Measurements from ENCODE around the gene SBF2. TPM values are rescaled to one million over a fixed set of nuclear protein-coding genes. Genes with fewer than 3 reads are reported as not detected.

Gene SBF2
- total RNA-seq, 4 donors from 2014 or later = 20.6 to 48.6 (median 26.0) TPM

DNA sequence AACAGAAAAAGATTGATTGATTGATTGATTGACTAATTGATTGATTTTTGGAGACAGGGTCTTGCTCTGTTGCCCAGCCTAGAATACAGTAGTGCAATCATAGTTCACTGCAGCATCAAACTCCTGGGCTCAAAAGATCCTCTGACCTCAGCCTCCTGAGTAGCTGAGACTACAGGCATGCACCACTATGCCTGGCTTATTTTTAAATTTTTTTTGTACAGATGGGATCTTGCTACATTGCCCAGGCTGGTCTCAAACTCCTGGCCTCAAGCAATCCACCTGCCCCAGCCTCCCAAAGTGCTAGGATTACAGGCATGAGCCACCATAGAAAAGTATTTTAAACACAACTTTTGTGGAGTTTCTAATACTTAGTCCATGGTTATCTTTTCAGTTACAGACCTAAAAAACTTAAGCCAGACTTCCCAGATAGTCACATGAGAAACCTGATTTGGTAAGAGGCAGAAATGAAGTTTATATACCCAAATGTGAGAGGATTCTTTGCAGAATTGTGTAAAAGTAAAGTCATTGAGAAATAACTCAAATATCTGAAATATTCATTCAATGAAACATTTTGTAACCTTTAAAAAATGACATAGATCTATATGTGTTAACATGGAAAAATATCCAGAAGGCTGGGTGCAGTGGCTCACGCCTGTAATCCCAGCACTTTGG is 443.7 kb downstream of the SBF2 start:
- H3K27me3 ChIP-seq = no peaks in the 10 kb centered on the region
- 76 to 87% methylated on average over 1 of the region's 1 CpG for WGBS, 2 donors
- H3K4me1 ChIP-seq = no peaks in the 10 kb centered on the region
- TF ChIP-seq POLR2A (IDR thresholded peaks at IDR 0.05) = no peak
- TF ChIP-seq, protein P1, sequence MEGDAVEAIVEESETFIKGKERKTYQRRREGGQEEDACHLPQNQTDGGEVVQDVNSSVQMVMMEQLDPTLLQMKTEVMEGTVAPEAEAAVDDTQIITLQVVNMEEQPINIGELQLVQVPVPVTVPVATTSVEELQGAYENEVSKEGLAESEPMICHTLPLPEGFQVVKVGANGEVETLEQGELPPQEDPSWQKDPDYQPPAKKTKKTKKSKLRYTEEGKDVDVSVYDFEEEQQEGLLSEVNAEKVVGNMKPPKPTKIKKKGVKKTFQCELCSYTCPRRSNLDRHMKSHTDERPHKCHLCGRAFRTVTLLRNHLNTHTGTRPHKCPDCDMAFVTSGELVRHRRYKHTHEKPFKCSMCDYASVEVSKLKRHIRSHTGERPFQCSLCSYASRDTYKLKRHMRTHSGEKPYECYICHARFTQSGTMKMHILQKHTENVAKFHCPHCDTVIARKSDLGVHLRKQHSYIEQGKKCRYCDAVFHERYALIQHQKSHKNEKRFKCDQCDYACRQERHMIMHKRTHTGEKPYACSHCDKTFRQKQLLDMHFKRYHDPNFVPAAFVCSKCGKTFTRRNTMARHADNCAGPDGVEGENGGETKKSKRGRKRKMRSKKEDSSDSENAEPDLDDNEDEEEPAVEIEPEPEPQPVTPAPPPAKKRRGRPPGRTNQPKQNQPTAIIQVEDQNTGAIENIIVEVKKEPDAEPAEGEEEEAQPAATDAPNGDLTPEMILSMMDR (IDR thresholded peaks at IDR 0.05) = no peak
- no peak overlapping the region for H3K4me3 ChIP-seq
- H3K9me3 ChIP-seq = no peaks in the 10 kb centered on the region
- H3K36me3 ChIP-seq = peaks cover 0 to 89% (median 4%) of the 10 kb centered on the region in 3 donors
- no peak overlapping the region for H3K27ac ChIP-seq
- DNase-seq = no peak
- intact Hi-C loops (cut with DNase I) = no loop called here

DNA sequence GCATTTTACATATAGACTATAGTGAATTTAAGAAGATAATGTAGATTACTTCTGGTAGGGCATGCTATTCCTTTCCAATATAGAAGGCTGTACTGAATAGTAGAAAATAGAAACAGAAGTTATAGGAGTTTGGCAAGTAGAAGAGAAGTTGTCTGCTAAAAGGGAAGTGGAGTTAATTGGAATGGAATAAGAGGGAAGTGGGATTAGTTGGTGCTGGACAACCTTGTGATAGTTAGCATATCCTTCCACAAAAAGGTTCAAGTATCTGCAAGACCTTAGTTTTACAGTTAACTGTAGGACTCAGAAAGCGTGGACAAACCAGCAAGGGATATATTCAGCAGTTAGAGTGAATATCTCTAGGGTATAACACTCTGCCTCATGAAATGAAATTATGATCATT is 444.6 kb downstream of the SBF2 start:
- Histone ChIP-seq H3K27ac (no peak overlapping the region), H3K4me3 (no peak overlapping the region), H3K4me1 (no peaks in the 10 kb centered on the region), H3K27me3 (no peaks in the 10 kb centered on the region), H3K9me3 (no peaks in the 10 kb centered on the region), H3K36me3 (peaks cover 0 to 89% (median 4%) of the 10 kb centered on the region in 3 donors)
- intact Hi-C loops (cut with DNase I) = no loop called here
- TF ChIP-seq, protein P1 (IDR thresholded peaks at IDR 0.05) = no peak
- no peak for TF ChIP-seq POLR2A (IDR thresholded peaks at IDR 0.05)
- 95 to 100% methylated on average over 1 of the region's 1 CpG for WGBS, 2 donors
- DNase-seq = no peak

DNA sequence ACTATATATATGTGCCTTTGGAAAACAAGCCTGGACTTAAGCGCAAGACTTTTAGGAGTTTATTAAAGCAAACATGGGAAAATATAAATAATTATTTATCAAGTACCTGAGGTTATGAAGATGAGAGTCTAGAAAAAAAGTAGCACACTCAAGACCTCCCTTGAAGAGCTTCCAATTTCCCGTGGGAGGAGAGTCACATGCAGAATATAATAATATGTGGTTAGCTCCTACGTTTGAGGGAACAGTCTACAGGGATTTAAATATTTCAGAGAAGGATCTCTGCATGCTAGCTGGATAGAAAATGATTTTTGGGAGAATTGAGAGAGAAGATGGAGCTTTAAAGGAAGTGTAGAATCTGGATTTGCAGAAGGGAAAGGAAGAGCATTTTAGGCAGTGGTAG is 446.4 kb downstream of the SBF2 start:
- intact Hi-C loops (cut with DNase I) = no loop called here
- Histone ChIP-seq H3K27ac (no peak overlapping the region), H3K27me3 (no peaks in the 10 kb centered on the region), H3K4me1 (no peaks in the 10 kb centered on the region), H3K9me3 (no peaks in the 10 kb centered on the region), H3K4me3 (no peak overlapping the region), H3K36me3 (peaks cover 0 to 93% (median 4%) of the 10 kb centered on the region in 3 donors)
- TF ChIP-seq, protein P1 (IDR thresholded peaks at IDR 0.05) = no peak
- no peak for TF ChIP-seq POLR2A (IDR thresholded peaks at IDR 0.05)
- 44 to 54% methylated on average over 3 of the region's 3 CpGs for WGBS, 2 donors
- DNase-seq = no peak

DNA sequence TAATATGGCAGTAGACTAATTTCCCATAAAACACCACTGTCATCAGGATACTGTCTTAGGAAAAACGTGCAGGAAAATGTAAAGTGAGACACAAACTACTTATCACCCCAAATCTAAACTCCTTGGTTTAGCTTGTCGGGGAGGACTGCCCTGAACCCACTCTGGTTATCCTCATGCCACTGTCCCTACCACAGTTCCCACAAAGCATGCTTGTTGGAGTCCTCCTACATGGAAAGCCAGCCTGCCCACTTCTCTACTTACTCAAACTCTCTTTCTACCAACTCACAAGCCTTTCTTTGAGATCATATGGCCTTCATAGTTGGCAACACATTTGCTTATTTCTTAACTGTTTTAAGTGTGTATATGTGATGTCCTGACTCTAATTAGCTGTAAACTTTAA is 451.1 kb downstream of the SBF2 start:
- H3K36me3 ChIP-seq = peaks cover 0 to 84% (median 0%) of the 10 kb centered on the region in 3 donors
- intact Hi-C loops (cut with DNase I) = no loop called here

DNA sequence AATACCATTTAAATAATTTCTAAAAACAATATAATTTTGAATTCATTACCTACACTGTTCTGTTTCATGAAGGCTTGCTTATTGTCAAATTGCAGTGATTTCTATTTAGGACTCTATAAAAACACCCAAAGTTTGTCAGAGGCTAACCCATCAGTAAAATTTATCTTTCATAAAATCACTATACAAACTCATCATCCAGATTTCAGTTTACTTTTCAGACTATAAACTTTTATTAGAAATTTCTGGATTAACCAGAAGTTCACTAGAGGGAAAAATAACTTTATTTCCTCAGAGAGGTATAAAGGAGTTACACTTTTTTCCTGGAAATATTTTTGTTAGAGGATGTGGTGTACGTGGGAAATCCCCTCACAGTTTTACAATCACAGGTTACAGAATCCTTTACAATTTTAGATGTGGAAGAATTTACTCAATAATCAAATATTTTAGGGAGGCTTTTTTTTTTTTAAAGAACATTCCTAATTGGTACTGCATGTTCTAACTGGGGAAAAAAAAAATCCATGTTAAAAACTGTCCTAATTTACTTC is 453.5 kb downstream of the SBF2 start:
- intact Hi-C loops (cut with DNase I) = no loop called here
- WGBS, 2 donors = 31 to 38% methylated on average over 1 of the region's 1 CpG
- H3K4me3 ChIP-seq = no peak overlapping the region
- no peaks in the 10 kb centered on the region for H3K27me3 ChIP-seq
- H3K36me3 ChIP-seq = peaks cover 0 to 60% (median 0%) of the 10 kb centered on the region in 3 donors
- no peak for DNase-seq
- H3K9me3 ChIP-seq = no peaks in the 10 kb centered on the region
- no peak for TF ChIP-seq POLR2A (IDR thresholded peaks at IDR 0.05)
- TF ChIP-seq, protein P1 (IDR thresholded peaks at IDR 0.05) = no peak
- peaks cover 0 to 21% (median 6%) of the 10 kb centered on the region in 3 donors for H3K4me1 ChIP-seq
- H3K27ac ChIP-seq = peak overlapping the region in 1 of 4 donors; percentile 21

More for the DNA sequence above, 451.1 kb downstream of the SBF2 start:
- TF ChIP-seq POLR2A (IDR thresholded peaks at IDR 0.05) = no peak
- TF ChIP-seq, protein P1 (IDR thresholded peaks at IDR 0.05) = no peak
- H3K27ac ChIP-seq = no peak overlapping the region
- WGBS, 2 donors = 71% methylated on average over 2 of the region's 2 CpGs
- no peak overlapping the region for H3K4me3 ChIP-seq
- H3K27me3 ChIP-seq = no peaks in the 10 kb centered on the region
- no peak for DNase-seq
- no peaks in the 10 kb centered on the region for H3K9me3 ChIP-seq
- peaks cover 0 to 21% (median 6%) of the 10 kb centered on the region in 3 donors for H3K4me1 ChIP-seq

Measured in esophagus squamous epithelium (tissue), 5 donors.